Mammary epithelial cell (primary cell): Measurements from ENCODE around the gene ELL2.

Experiments used
- EZH2 ChIP-seq: IDR thresholded peaks from 2 replicates; pipeline ENCODE4 v1.6.1; 2012; ENCODE audit warnings: low read length, inconsistent platforms, borderline replicate concordance
- TF ChIP-seq, protein P1 (sequence below), 2 donors: IDR thresholded peaks in 1 of 2; conservative IDR thresholded peaks in 1 of 2; 2 replicates each; pipeline ENCODE4 v1.5.1; 2011 to 2012; ENCODE audit warnings: inconsistent platforms in 2 of 2, low read length in 2 of 2, mild to moderate bottlenecking in 2 of 2, control low read depth in 1 of 2, low read depth in 1 of 2; ENCODE audit not compliant: insufficient read depth in 1 of 2; ENCODE audit errors: extremely low read depth in 1 of 2

DNA sequence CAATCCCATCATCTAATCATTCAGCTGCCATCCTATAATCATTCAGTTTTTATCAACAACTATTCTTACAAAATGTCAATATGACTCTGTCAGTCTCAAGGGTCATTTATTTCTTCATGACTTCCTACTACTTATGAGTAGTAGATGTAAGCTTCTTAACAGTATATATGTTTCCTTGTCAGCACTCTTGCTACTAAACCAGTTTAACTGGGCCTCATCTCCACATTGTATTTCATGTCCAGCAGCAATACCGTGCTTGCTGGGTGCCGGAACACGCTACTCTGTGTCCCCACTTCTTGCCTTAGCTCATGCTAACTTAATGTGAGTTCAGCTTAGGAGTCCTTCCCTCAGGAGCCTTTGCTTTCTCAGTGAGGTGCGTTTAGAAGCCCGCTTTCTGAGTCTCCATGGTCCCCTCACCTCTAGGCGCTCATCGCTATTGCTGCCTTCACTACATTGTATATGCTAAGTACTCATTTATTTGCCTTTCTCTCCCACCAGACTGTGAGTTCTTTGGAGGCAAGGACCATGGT, 32.9 kb downstream of the ELL2 start:
- TF ChIP-seq, protein P1, sequence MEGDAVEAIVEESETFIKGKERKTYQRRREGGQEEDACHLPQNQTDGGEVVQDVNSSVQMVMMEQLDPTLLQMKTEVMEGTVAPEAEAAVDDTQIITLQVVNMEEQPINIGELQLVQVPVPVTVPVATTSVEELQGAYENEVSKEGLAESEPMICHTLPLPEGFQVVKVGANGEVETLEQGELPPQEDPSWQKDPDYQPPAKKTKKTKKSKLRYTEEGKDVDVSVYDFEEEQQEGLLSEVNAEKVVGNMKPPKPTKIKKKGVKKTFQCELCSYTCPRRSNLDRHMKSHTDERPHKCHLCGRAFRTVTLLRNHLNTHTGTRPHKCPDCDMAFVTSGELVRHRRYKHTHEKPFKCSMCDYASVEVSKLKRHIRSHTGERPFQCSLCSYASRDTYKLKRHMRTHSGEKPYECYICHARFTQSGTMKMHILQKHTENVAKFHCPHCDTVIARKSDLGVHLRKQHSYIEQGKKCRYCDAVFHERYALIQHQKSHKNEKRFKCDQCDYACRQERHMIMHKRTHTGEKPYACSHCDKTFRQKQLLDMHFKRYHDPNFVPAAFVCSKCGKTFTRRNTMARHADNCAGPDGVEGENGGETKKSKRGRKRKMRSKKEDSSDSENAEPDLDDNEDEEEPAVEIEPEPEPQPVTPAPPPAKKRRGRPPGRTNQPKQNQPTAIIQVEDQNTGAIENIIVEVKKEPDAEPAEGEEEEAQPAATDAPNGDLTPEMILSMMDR (conservative IDR thresholded peaks at IDR 0.05 in 1 of 2, IDR thresholded peaks at IDR 0.05 in 1 of 2; ENCODE audit: extremely low read depth in 1 of 2, insufficient read depth in 1 of 2, low read depth in 1 of 2, low read length in 2 of 2) = no peak
- TF ChIP-seq EZH2 = no peak
